ENCODE measurements around the gene SGCA.

SGCA gene

DNA sequence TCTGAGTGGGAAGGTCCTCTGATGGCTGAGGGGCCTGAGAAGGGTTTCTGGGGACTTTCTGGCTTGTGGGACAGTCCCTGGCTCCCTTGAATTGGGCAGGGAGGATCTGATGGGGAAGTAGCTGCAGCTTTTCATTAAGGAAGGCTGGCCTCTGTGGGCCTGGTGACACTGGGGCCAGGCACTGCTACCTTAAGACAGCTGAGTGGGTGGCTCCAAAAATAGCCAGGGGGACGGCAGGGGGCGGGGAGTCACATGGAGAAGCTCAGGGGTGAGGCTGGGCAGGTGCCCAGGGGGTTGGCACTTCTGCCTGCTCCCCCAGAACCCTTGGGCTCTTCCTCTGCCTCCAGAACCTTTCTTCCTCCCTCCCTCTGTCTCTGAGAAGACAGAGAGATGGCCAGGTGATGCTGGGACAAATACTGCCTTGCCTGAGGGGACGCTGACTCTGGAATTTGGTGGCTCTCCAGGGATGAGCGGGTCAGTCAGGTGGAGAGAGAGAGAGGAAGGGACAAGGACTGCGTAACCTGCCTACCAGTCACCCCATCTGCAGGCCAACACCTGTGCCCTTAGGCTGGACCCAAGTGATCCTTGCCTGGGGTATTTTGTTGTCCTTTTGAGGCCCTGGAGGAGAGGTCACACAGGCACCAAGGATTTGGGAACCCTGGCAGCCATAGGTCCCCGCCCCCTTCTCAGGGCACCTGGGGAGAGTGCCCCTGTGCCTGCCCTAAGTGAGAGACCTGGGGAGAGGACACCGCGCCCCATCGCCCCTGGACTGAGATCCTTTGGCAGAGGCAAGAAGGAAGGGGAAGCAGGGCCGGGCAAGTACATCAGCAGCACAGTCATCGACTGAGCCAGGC is 1.7 kb upstream of the SGCA start:
- Histone ChIP-seq H3K27me3 (replicated peaks; ENCODE audit: insufficient read depth, low read length) (no peaks in the 10 kb centered on the region), H3K9me3 (replicated peaks; ENCODE audit: insufficient read depth, low read length) (no peaks in the 10 kb centered on the region), H3K27ac (ENCODE audit: low read length) (no peak overlapping the region), H3K36me3 (replicated peaks; ENCODE audit: insufficient read depth, low read length) (no peaks in the 10 kb centered on the region), H3K4me1 (ENCODE audit: low read length) (peaks cover 19% of the 10 kb centered on the region), H3K4me3 (ENCODE audit: low read length) (no peak overlapping the region), H3K4me2 (ENCODE audit: low read depth, low read length) (no peak overlapping the region), H3K79me2 (ENCODE audit: low read length) (no peaks in the 10 kb centered on the region), H3K9ac (ENCODE audit: low read length) (no peak overlapping the region), H3K9me2 (replicated peaks; ENCODE audit: insufficient read depth, low read length) (no peaks in the 10 kb centered on the region), H2AFZ (ENCODE audit: low read length) (peak overlapping the region; percentile 37; the same call in 1 of the 2 replicates), H3F3A (ENCODE audit: insufficient read depth, low read length) (no peaks in the 10 kb centered on the region), H4K20me1 (ENCODE audit: insufficient read depth, low read length) (no peaks in the 10 kb centered on the region)
- no peak for DNase-seq
- TF ChIP-seq EZH2 (optimal IDR thresholded peaks at IDR 0.05; ENCODE audit: low read depth, low read length) (no peak), EZH2phosphoT487 (IDR thresholded peaks at IDR 0.05; ENCODE audit: low read length) (no peak)
- TF ChIP-seq, protein P1, sequence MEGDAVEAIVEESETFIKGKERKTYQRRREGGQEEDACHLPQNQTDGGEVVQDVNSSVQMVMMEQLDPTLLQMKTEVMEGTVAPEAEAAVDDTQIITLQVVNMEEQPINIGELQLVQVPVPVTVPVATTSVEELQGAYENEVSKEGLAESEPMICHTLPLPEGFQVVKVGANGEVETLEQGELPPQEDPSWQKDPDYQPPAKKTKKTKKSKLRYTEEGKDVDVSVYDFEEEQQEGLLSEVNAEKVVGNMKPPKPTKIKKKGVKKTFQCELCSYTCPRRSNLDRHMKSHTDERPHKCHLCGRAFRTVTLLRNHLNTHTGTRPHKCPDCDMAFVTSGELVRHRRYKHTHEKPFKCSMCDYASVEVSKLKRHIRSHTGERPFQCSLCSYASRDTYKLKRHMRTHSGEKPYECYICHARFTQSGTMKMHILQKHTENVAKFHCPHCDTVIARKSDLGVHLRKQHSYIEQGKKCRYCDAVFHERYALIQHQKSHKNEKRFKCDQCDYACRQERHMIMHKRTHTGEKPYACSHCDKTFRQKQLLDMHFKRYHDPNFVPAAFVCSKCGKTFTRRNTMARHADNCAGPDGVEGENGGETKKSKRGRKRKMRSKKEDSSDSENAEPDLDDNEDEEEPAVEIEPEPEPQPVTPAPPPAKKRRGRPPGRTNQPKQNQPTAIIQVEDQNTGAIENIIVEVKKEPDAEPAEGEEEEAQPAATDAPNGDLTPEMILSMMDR (IDR thresholded peaks at IDR 0.05; ENCODE audit: low read length) = no peak

DNA sequence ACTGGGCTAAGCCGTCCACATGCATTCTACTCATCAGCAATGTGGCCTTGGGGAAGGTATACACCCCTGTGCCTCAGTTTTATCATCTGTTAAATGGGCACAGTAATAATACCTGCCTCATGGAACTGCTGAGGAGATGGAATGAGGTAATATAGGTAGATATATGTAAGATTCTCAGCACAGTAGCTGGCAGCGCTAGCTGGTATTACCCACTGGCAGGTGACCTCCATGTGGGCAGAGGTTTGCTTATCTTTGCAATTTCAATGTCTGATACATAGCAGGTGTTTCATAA is 1.2 kb upstream of the SGCA start:
- no peak overlapping the region for H3K27ac ChIP-seq (ENCODE audit: low read length)
- H3K4me1 ChIP-seq (ENCODE audit: low read length) = peaks cover 20% of the 10 kb centered on the region
- H4K20me1 ChIP-seq (ENCODE audit: insufficient read depth, low read length) = no peaks in the 10 kb centered on the region
- no peak overlapping the region for H2AFZ ChIP-seq (ENCODE audit: low read length)
- no peak for TF ChIP-seq EZH2 (optimal IDR thresholded peaks at IDR 0.05; ENCODE audit: low read depth, low read length)
- TF ChIP-seq EZH2phosphoT487 (IDR thresholded peaks at IDR 0.05; ENCODE audit: low read length) = no peak
- TF ChIP-seq, protein P1 (IDR thresholded peaks at IDR 0.05; ENCODE audit: low read length) = no peak
- no peak overlapping the region for H3K4me3 ChIP-seq (ENCODE audit: low read length)
- H3K36me3 ChIP-seq (replicated peaks; ENCODE audit: insufficient read depth, low read length) = no peaks in the 10 kb centered on the region
- DNase-seq = no peak
- no peak overlapping the region for H3K4me2 ChIP-seq (ENCODE audit: low read depth, low read length)
- H3K9ac ChIP-seq (ENCODE audit: low read length) = no peak overlapping the region
- H3K79me2 ChIP-seq (ENCODE audit: low read length) = no peaks in the 10 kb centered on the region
- no peaks in the 10 kb centered on the region for H3K9me2 ChIP-seq (replicated peaks; ENCODE audit: insufficient read depth, low read length)
- H3K27me3 ChIP-seq (replicated peaks; ENCODE audit: insufficient read depth, low read length) = no peaks in the 10 kb centered on the region
- H3K9me3 ChIP-seq (replicated peaks; ENCODE audit: insufficient read depth, low read length) = no peaks in the 10 kb centered on the region
- no peaks in the 10 kb centered on the region for H3F3A ChIP-seq (ENCODE audit: insufficient read depth, low read length)

DNA sequence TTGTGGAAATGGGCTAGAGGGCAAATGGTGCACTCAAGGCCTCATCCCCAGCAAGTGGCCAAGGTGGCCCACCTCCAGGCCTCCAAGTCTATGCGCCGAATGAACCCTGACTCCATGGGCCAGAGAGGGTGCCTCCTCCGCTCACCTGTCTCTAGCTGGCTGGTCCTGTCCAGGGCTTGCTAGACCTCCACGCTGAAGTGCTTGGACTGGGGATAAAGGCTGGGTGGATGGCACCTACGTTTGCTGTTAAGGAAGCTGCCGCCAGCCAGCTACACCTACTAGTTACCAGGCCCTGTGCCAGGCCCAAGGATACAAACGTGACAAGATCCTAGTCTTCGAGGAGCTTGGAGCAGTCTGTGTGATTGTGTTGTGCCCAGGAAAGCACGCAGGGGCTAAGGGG is 739 bp upstream of the SGCA start:
- no peak overlapping the region for H2AFZ ChIP-seq (ENCODE audit: low read length)

More for the DNA sequence above, 739 bp upstream of the SGCA start:
- Histone ChIP-seq H3K9me3 (replicated peaks; ENCODE audit: insufficient read depth, low read length) (no peaks in the 10 kb centered on the region), H4K20me1 (ENCODE audit: insufficient read depth, low read length) (no peaks in the 10 kb centered on the region), H3K79me2 (ENCODE audit: low read length) (no peaks in the 10 kb centered on the region), H3K27ac (ENCODE audit: low read length) (no peak overlapping the region), H3K9me2 (replicated peaks; ENCODE audit: insufficient read depth, low read length) (no peaks in the 10 kb centered on the region), H3K9ac (ENCODE audit: low read length) (no peak overlapping the region), H3K4me1 (ENCODE audit: low read length) (peaks cover 22% of the 10 kb centered on the region), H3F3A (ENCODE audit: insufficient read depth, low read length) (no peaks in the 10 kb centered on the region), H3K27me3 (replicated peaks; ENCODE audit: insufficient read depth, low read length) (no peaks in the 10 kb centered on the region), H3K4me2 (ENCODE audit: low read depth, low read length) (no peak overlapping the region), H3K36me3 (replicated peaks; ENCODE audit: insufficient read depth, low read length) (no peaks in the 10 kb centered on the region), H3K4me3 (ENCODE audit: low read length) (no peak overlapping the region)
- TF ChIP-seq, protein P1 (IDR thresholded peaks at IDR 0.05; ENCODE audit: low read length) = no peak
- TF ChIP-seq EZH2phosphoT487 (IDR thresholded peaks at IDR 0.05; ENCODE audit: low read length) (no peak), EZH2 (optimal IDR thresholded peaks at IDR 0.05; ENCODE audit: low read depth, low read length) (no peak)
- DNase-seq = no peak

Data from MM.1S (cell line).